Upper lobe of right lung (tissue), 1 donor: Measurements from ENCODE around the gene NFKBIA. TPM values are rescaled to one million over a fixed set of nuclear protein-coding genes. Genes with fewer than 3 reads are reported as not detected.
A peak's percentile ranks its signal among the peaks of the same experiment; 100 is the strongest.

Experiments
- ATAC-seq: fragments of 200-7000 bp; cut with Tn5 transposase; one replicate; pipeline ENCODE4 v1.9.1; 2020; ENCODE audit warnings: mild to moderate bottlenecking, moderate library complexity
- DNase-seq: peaks from one replicate; pipeline ENCODE4 v3.0.0-alpha.2; 2020
- H3K27ac ChIP-seq: fragments of 200-600 bp; one replicate; pipeline ENCODE4 v1.8.0; 2022
- H3K27me3 ChIP-seq: fragments of 200-600 bp; one replicate; pipeline ENCODE4 v1.8.0; 2022; ENCODE audit warnings: mild to moderate bottlenecking
- H3K36me3 ChIP-seq: fragments of 200-600 bp; one replicate; pipeline ENCODE4 v1.8.0; 2022
- H3K4me1 ChIP-seq: fragments of 200-600 bp; one replicate; pipeline ENCODE4 v1.8.0; 2022
- H3K4me3 ChIP-seq: fragments of 200-600 bp; one replicate; pipeline ENCODE4 v1.8.0; 2022; ENCODE audit warnings: mild to moderate bottlenecking
- H3K9me3 ChIP-seq: fragments of 200-600 bp; one replicate; pipeline ENCODE4 v1.8.0; 2022
- intact Hi-C: fragments of 100-400 bp; cut with DNase I; formaldehyde crosslinking; loops from one replicate; pipeline ENCODE4 v1.11.0; 2022
- total RNA-seq: library from RNA; stranded (reverse); fragmentation: NEBNext Ultra II Directional; extraction: Animal tissue kit (Norgen Biotek cat#: 25700); gene quantifications from one replicate; pipeline ENCODE4 v1.2.1, GENCODE V29; 2021
- TF ChIP-seq, protein P1 (sequence below): fragments of 200-600 bp; IDR thresholded peaks from one replicate; pipeline ENCODE4 v1.8.0; 2022; ENCODE audit warnings: antibody characterized with exemption
- donor health status: DM: no; HTN: yes; CAD: no; lungs with severe emphysema.

The NFKBIA gene
- total RNA-seq, 1 donor from 2014 or later, result 361 TPM

DNA sequence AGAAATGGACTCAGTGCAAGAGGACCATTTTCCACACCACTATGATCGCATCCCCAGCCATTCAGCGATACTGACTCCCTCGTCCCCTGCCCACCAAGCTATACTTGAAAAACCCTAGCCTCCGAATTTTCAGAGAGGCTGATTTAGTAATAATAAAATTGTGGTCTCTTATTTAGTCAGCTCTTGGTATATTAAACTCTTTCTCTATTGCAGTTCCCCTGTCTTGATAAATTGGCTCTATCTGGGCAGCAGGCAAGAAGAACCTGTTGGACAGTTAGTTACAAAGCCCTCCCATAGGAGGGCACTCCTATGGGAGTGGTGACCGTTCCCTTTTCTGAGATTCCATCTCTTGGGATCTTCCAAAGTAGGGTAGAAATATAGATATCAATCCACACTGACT, 33.6 kb downstream of the NFKBIA start:
- intact Hi-C loops, result no loop called here
- H3K4me1 ChIP-seq, result peaks cover 16% of the 10 kb centered on the region
- DNase-seq, result no peak
- TF ChIP-seq, protein P1, sequence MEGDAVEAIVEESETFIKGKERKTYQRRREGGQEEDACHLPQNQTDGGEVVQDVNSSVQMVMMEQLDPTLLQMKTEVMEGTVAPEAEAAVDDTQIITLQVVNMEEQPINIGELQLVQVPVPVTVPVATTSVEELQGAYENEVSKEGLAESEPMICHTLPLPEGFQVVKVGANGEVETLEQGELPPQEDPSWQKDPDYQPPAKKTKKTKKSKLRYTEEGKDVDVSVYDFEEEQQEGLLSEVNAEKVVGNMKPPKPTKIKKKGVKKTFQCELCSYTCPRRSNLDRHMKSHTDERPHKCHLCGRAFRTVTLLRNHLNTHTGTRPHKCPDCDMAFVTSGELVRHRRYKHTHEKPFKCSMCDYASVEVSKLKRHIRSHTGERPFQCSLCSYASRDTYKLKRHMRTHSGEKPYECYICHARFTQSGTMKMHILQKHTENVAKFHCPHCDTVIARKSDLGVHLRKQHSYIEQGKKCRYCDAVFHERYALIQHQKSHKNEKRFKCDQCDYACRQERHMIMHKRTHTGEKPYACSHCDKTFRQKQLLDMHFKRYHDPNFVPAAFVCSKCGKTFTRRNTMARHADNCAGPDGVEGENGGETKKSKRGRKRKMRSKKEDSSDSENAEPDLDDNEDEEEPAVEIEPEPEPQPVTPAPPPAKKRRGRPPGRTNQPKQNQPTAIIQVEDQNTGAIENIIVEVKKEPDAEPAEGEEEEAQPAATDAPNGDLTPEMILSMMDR, result no peak
- ATAC-seq, result no peak
- H3K27me3 ChIP-seq, result no peaks in the 10 kb centered on the region
- H3K9me3 ChIP-seq, result no peaks in the 10 kb centered on the region
- H3K36me3 ChIP-seq, result no peaks in the 10 kb centered on the region
- no peak overlapping the region for H3K27ac ChIP-seq
- no peak overlapping the region for H3K4me3 ChIP-seq

DNA sequence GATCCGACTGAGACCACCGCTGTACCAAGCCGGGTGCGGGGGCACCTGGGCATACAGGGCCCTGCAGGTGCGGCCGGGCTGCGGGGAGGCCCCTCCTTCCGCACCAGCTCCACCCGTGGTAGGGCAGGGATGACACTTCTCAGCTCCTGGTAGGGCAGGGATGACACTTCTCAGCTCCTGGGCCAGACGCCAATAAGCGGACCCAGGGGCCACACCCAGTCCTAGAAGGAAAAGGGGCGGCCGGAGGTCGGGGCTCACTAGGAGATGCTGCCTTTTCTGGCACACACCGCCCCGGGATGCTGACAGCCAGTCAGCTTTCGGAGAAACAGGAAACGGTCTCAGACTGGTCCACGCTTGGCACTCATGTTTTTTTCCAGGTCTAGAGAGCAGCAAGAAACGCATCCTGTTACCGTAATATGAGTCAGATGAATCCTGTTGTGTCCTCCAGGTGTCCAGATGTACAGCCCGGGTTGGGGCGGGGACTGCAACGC, 34.8 kb downstream of the NFKBIA start:
- ATAC-seq (no peak), DNase-seq (no peak)
- no peak overlapping the region for H3K27ac ChIP-seq
- H3K27me3 ChIP-seq, result no peaks in the 10 kb centered on the region
- no peaks in the 10 kb centered on the region for H3K9me3 ChIP-seq
- TF ChIP-seq, protein P1, result no peak
- no peak overlapping the region for H3K4me3 ChIP-seq
- intact Hi-C loops, result no loop called here
- no peaks in the 10 kb centered on the region for H3K36me3 ChIP-seq
- H3K4me1 ChIP-seq, result peaks cover 24% of the 10 kb centered on the region

DNA sequence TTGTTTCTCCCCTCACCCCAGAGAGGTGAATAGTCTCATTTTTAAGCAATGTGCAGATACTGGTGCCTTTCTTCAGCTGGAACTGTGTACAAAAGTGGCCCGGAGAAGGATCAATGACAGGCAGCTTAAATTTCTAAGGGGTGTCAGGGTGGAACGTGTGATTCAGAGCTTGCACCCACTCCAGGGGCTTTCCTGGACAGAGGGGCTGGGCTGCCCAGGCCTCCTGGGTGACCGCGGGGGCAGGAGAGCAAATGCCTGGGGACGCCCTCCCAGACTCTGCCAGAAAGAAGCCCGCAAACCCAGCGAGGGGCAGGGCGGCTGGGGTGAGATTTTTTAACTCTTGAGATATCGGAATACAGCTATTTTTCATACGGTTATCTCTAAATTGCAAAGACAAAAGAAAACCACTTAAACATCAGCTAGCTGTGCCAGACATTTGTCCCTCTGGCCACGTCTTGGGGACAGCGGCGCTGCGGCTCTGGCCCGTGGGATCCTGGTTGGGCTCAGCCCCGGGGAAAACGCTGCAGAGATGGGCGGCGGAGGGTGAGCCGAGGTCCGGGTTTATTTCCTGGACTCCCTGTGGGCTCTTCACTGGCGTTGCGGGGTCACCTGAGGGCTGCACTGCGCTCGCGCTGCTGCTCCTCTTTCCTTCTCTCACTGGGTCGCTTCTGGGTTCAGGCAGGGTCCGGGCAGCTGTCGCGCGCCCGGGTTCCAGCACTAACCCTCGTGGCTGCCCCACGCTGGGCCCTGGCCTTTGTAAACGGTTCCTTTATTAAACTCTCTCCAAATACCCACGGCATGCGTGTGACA, 35.8 kb downstream of the NFKBIA start:
- no peak overlapping the region for H3K27ac ChIP-seq
- TF ChIP-seq, protein P1, result no peak
- peaks cover 16% of the 10 kb centered on the region for H3K4me1 ChIP-seq
- ATAC-seq, result no peak
- no peaks in the 10 kb centered on the region for H3K36me3 ChIP-seq
- H3K9me3 ChIP-seq, result no peaks in the 10 kb centered on the region
- H3K4me3 ChIP-seq, result no peak overlapping the region
- H3K27me3 ChIP-seq, result no peaks in the 10 kb centered on the region
- DNase-seq, result no peak
- intact Hi-C loops, result no loop called here

DNA sequence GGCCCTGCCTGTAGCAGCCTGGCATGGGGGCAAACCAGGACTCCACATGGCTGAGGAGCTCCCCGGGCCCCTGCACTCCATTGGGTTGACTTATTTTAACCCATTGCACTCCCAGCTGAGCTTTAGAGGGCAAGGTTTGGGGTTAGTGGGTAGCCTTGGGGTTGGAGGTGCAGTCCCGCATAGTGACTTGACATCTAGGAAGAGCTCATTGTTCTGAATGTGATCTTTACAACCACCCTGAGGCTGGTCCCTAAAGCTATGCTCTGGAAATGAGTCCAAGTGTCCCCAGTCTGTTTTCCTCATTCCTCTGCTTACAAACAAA, 36.4 kb downstream of the NFKBIA start:
- Histone ChIP-seq H3K4me3 (no peak overlapping the region), H3K27me3 (no peaks in the 10 kb centered on the region), H3K36me3 (no peaks in the 10 kb centered on the region), H3K27ac (no peak overlapping the region), H3K9me3 (no peaks in the 10 kb centered on the region), H3K4me1 (peaks cover 22% of the 10 kb centered on the region)
- DNase-seq (no peak), ATAC-seq (no peak)
- TF ChIP-seq, protein P1, result no peak
- intact Hi-C loops, result no loop called here

DNA sequence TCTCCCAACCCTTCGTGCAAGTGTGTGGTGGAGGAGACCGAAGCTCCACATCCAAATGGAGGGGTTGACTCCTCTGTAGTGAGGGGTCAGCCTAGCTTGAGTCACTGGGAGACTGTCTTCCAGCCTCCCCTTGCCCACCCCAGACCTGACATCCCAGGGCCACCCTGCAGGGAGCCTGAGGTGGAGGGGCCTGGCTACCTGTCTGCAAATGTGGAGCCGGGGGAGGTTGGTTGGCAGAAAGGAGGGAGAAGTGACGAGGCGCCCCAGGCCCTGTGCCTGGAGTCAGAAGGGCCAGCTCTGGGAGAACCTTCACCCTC, 37.5 kb downstream of the NFKBIA start:
- ATAC-seq, result no peak
- H3K36me3 ChIP-seq, result no peaks in the 10 kb centered on the region
- no peak for DNase-seq
- peaks cover 32% of the 10 kb centered on the region for H3K4me1 ChIP-seq
- no peak overlapping the region for H3K4me3 ChIP-seq
- H3K27me3 ChIP-seq, result no peaks in the 10 kb centered on the region
- TF ChIP-seq, protein P1, result no peak
- H3K9me3 ChIP-seq, result no peaks in the 10 kb centered on the region
- H3K27ac ChIP-seq, result peak overlapping the region; percentile 17
- intact Hi-C loops, result no loop called here

DNA sequence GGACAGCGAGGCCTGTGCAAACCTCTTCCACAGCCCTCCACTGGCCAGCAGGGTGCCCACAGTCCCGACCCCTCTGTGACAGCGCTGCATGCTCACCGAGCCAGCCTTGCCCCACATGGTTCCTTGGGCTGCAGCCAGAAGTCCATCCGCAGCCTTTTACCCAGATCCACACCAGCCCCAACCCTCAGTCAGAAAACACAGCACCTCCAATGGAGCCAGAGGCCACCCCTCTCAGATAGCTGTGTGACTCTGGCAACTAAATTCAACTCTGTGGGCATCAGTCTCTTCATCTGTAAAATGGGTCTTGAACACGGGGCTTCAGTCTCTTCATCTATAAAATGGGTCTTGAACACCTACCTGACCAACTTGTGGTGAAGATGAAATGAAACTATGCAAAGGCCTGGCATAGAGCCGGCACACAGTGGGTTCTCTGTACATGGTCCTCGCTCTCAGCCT, 38.0 kb downstream of the NFKBIA start:
- DNase-seq (no peak), ATAC-seq (no peak)
- TF ChIP-seq, protein P1, result no peak
- intact Hi-C loops, result no loop called here
- Histone ChIP-seq H3K36me3 (no peaks in the 10 kb centered on the region), H3K4me3 (no peak overlapping the region), H3K27ac (peak overlapping the region; percentile 17), H3K27me3 (no peaks in the 10 kb centered on the region), H3K4me1 (peaks cover 33% of the 10 kb centered on the region), H3K9me3 (no peaks in the 10 kb centered on the region)
